CD4-positive, alpha-beta T cell (primary cell): ENCODE data around the gene TANK. TPM values are rescaled to one million over a fixed set of nuclear protein-coding genes. Genes with fewer than 3 reads are reported as not detected.
"Not testable (repeated sequence)": the region's sequence is repeated elsewhere in the genome, so short reads cannot be mapped to it uniquely, and the experiment has no call there.

Source experiments
- ATAC-seq: fragments of 200-7000 bp; cut with Tn5 transposase; one replicate; pipeline ENCODE4 v1.10.0; 2022; ENCODE audit warnings: mild to moderate bottlenecking; ENCODE audit not compliant: poor library complexity
- CTCF ChIA-PET: fragments of 350-600 bp; sonication (Branson Sonifier 250); formaldehyde crosslinking; loops from one replicate; lab custom pipeline; 2021; ENCODE audit warnings: antibody characterized with exemption, inconsistent platforms; lab: Charles Lee
- POLR2A ChIA-PET: fragments of 350-600 bp; sonication (Branson Sonifier 250); formaldehyde crosslinking; loops from one replicate; lab custom pipeline; 2021; ENCODE audit warnings: antibody characterized with exemption, inconsistent platforms; lab: Charles Lee
- DNase-seq, 14 experiments: peaks; one replicate each; pipeline ENCODE4 v3.0.0-alpha.2; 2013 to 2020; ENCODE audit warnings: mixed read lengths in 2 of 14
- H3K27ac ChIP-seq, 2 donors: one replicate each; pipeline versions ENCODE4 v1.5.1 to v1.7.0; 2013; ENCODE audit warnings: low read length in 2 of 2, low read depth in 1 of 2, mild to moderate bottlenecking in 1 of 2
- H3K27me3 ChIP-seq, 2 experiments: 1 replicate in 1 of 2; 2 replicates in 1 of 2; pipeline versions ENCODE4 v1.6.1 to v1.7.0; 2013; ENCODE audit warnings: low read length in 2 of 2, control low read depth in 1 of 2, mild to moderate bottlenecking in 1 of 2, moderate library complexity in 1 of 2; ENCODE audit not compliant: insufficient read depth in 2 of 2, control insufficient read depth in 1 of 2
- H3K36me3 ChIP-seq: one replicate; pipeline ENCODE4 v1.6.1; 2013; ENCODE audit warnings: low read length, control low read depth; ENCODE audit not compliant: insufficient read depth
- H3K4me1 ChIP-seq: one replicate; pipeline ENCODE4 v1.6.1; 2013; ENCODE audit warnings: low read length, control low read depth; ENCODE audit not compliant: insufficient read depth
- H3K4me3 ChIP-seq: one replicate; pipeline ENCODE4 v1.5.1; 2013; ENCODE audit warnings: mild to moderate bottlenecking, low read length, moderate library complexity
- H3K9me3 ChIP-seq, 2 experiments: 1 replicate in 1 of 2; 2 replicates in 1 of 2; pipeline versions ENCODE4 v1.6.1 to v1.7.0; 2013; ENCODE audit warnings: low read length in 2 of 2, mild to moderate bottlenecking in 2 of 2, control low read depth in 1 of 2, moderate library complexity in 1 of 2; ENCODE audit not compliant: control insufficient read depth in 1 of 2, insufficient read depth in 1 of 2
- H3K27ac Mint-ChIP-seq: one replicate; pipeline ENCODE4 v1.8.0; 2020; ENCODE audit warnings: mixed read lengths
- H3K27me3 Mint-ChIP-seq: one replicate; pipeline ENCODE4 v1.8.0; 2021; ENCODE audit warnings: mixed read lengths
- H3K36me3 Mint-ChIP-seq: one replicate; pipeline ENCODE4 v1.8.0; 2021; ENCODE audit warnings: low read depth, mixed read lengths
- H3K4me1 Mint-ChIP-seq: one replicate; pipeline ENCODE4 v1.8.0; 2021; ENCODE audit warnings: low read depth, mixed read lengths
- H3K4me3 Mint-ChIP-seq: one replicate; pipeline ENCODE4 v1.8.0; 2020; ENCODE audit warnings: mild to moderate bottlenecking, mixed read lengths
- H3K9me3 Mint-ChIP-seq: one replicate; pipeline ENCODE4 v1.8.0; 2020; ENCODE audit warnings: mixed read lengths
- intact Hi-C, 2 experiments: fragments of 100-400 bp; cut with DNase I in 1 of 2; cut with micrococcal nuclease in 1 of 2; formaldehyde crosslinking; loops; one replicate each; pipeline versions ENCODE4 v1.15.1 to v1.9.0; 2023 to 2025; cut with DNase I, micrococcal nuclease
- total RNA-seq, 174 experiments: library from RNA in 2 of 174; stranded (reverse) in 2 of 174; gene quantifications; one replicate each; pipeline ENCODE4 v1.2.3 and lab custom pipeline; 2021 to 2026
- TF ChIP-seq, protein P1 (sequence below): fragments of 200-600 bp; IDR thresholded peaks from one replicate; pipeline ENCODE4 v1.8.0; 2022; ENCODE audit warnings: antibody characterized with exemption, mild to moderate bottlenecking

Gene TANK
- total RNA-seq, 2 experiments from 2014 or later, result 66.3 to 71.7 TPM

- DNase-seq (no peak), ATAC-seq (no peak)
- Mint-ChIP-seq H3K36me3 (no peaks in the 10 kb centered on the region), H3K4me3 (no peak overlapping the region), H3K27me3 (peaks cover 8% of the 10 kb centered on the region), H3K27ac (no peak overlapping the region), H3K9me3 (no peaks in the 10 kb centered on the region), H3K4me1 (no peaks in the 10 kb centered on the region)
- Histone ChIP-seq H3K4me3 (no peak overlapping the region), H3K27ac (no peak overlapping the region), H3K27me3 (no peaks in the 10 kb centered on the region), H3K9me3 (no peaks in the 10 kb centered on the region), H3K4me1 (no peaks in the 10 kb centered on the region), H3K36me3 (no peaks in the 10 kb centered on the region)
- intact Hi-C loops, result no loop called here
- TF ChIP-seq, protein P1, sequence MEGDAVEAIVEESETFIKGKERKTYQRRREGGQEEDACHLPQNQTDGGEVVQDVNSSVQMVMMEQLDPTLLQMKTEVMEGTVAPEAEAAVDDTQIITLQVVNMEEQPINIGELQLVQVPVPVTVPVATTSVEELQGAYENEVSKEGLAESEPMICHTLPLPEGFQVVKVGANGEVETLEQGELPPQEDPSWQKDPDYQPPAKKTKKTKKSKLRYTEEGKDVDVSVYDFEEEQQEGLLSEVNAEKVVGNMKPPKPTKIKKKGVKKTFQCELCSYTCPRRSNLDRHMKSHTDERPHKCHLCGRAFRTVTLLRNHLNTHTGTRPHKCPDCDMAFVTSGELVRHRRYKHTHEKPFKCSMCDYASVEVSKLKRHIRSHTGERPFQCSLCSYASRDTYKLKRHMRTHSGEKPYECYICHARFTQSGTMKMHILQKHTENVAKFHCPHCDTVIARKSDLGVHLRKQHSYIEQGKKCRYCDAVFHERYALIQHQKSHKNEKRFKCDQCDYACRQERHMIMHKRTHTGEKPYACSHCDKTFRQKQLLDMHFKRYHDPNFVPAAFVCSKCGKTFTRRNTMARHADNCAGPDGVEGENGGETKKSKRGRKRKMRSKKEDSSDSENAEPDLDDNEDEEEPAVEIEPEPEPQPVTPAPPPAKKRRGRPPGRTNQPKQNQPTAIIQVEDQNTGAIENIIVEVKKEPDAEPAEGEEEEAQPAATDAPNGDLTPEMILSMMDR, result no peak
- CTCF ChIA-PET, result no interaction called here
- POLR2A ChIA-PET, result no interaction called here
These were observed 108.9 kb downstream of the TANK start for GRCh38 chr2:161269111-161269510.

DNA sequence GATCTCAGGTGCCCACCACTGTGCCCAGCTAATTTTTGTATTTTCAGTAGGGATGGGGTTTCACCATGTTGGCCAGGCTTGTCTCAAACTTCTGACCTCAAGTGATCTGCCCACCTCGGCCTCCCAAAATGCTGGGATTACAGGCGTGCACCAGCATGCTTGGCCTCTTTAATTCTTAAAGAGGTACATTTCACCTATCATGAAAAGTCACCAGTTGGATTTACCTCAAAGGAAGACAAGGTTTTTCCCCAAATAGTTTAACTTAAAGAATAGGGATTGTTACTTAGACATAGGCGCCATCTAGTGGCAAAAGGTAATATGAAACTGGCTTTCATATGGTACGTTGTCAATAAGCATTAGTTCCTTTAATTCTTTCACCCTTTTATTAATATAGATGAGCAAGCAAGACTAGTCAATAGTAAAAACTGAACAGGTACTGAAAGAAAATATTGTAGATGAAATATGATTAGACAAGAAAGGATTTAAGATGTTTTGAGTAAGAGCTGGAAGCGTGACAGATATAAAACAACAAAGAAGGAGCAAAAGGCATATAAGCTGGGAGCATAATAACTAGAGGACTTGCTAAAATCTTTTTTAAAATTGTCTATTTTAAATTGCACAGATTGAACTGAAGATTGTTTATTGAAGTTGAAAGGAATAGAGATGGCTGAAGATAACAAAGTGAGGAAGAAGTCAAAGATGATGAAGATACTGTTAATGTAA lies 113.0 kb downstream of the TANK start:
- Histone ChIP-seq H3K27me3 (no peaks in the 10 kb centered on the region), H3K27ac (no peak overlapping the region), H3K36me3 (no peaks in the 10 kb centered on the region), H3K4me3 (no peak overlapping the region), H3K4me1 (no peaks in the 10 kb centered on the region), H3K9me3 (no peaks in the 10 kb centered on the region)
- POLR2A ChIA-PET, result interaction anchor here (1.0 kb wide), 2 partner anchors 35 to 55 kb away, joined by 3 read pairs; partner anchors contain the start of gene PSMD14
- peak in 4 of 14 experiments; percentile 50 to 81 (median 72) for DNase-seq
- peak; percentile 64 for ATAC-seq
- Mint-ChIP-seq H3K27me3 (peaks cover 9% of the 10 kb centered on the region), H3K36me3 (no peaks in the 10 kb centered on the region), H3K9me3 (no peaks in the 10 kb centered on the region), H3K4me3 (no peak overlapping the region), H3K4me1 (no peaks in the 10 kb centered on the region), H3K27ac (no peak overlapping the region)
- CTCF ChIA-PET, result interaction anchor here (1.3 to 2.5 kb wide), 3 partner anchors 13 to 50 kb away, joined by 3 to 15 read pairs (median 3); no protein-coding TSS in a partner anchor
- TF ChIP-seq, protein P1, result peak; percentile 92
- intact Hi-C loops, result loop anchor here (1.0 kb wide), 1 partner anchor 50 kb away; no protein-coding TSS in a partner anchor

GRCh38 chr2:161278564-161279229 lies 118.5 kb downstream of the TANK start:
- H3K27ac ChIP-seq, H3K4me1 ChIP-seq, intact Hi-C loops, H3K4me3 ChIP-seq, H3K4me1 Mint-ChIP-seq, H3K9me3 Mint-ChIP-seq, H3K36me3 ChIP-seq, H3K4me3 Mint-ChIP-seq, ATAC-seq, H3K27me3 Mint-ChIP-seq, H3K27ac Mint-ChIP-seq, H3K27me3 ChIP-seq, H3K36me3 Mint-ChIP-seq, POLR2A ChIA-PET: not testable (repeated sequence)
- peaks cover 3 to 16% of the 10 kb centered on the region in 2 experiments for H3K9me3 ChIP-seq
- peak in 5 of 14 experiments; percentile 1 to 42 (median 26) for DNase-seq
- CTCF ChIA-PET, result interaction anchor here (1.7 kb wide), 1 partner anchor 11 kb away, joined by 3 read pairs; no protein-coding TSS in a partner anchor

DNA sequence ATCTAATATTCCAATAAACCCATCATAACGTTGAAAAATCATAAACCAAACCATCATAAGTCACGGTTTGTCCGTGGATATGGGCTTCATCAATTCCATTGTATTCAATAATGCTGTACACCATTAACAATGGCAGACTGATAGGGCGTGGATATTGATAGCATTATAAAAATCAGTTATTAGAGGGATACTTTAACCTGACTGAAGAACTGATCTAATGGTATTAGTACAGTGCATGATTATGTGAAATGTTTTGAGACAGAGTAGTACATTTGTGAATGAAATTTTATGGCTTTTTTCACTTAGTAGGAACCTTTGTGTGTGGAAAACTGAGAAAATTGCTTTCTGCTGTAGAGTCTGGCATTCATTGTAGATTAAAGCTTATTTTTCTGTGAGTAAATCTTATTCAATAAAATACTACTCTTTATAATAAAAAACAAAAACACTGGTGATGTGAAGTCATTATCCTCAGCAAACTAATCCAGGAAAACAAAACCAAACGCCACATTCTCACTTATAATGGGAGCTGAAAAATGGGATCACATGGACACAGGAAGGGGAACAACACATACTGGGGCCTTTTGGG lies 119.1 kb downstream of the TANK start:
- ATAC-seq, H3K36me3 ChIP-seq, H3K4me3 Mint-ChIP-seq, POLR2A ChIA-PET, H3K4me1 Mint-ChIP-seq, CTCF ChIA-PET, H3K4me1 ChIP-seq, DNase-seq, H3K27me3 ChIP-seq, intact Hi-C loops, H3K27ac ChIP-seq, H3K9me3 Mint-ChIP-seq, H3K36me3 Mint-ChIP-seq, H3K4me3 ChIP-seq, H3K27ac Mint-ChIP-seq: not testable (repeated sequence)
- peaks cover 11% of the 10 kb centered on the region for H3K27me3 Mint-ChIP-seq
- H3K9me3 ChIP-seq, result peaks cover 3 to 16% of the 10 kb centered on the region in 2 experiments

- intact Hi-C loops, H3K27ac Mint-ChIP-seq, CTCF ChIA-PET, H3K9me3 Mint-ChIP-seq, POLR2A ChIA-PET, H3K4me1 ChIP-seq, H3K4me3 ChIP-seq, H3K4me3 Mint-ChIP-seq, H3K4me1 Mint-ChIP-seq, H3K27ac ChIP-seq, ATAC-seq, H3K27me3 ChIP-seq, H3K36me3 Mint-ChIP-seq, H3K36me3 ChIP-seq: not testable (repeated sequence)
- H3K9me3 ChIP-seq, result peaks cover 3 to 16% of the 10 kb centered on the region in 2 experiments
- peak in 11 of 14 experiments; percentile 6 to 72 (median 30) for DNase-seq
- H3K27me3 Mint-ChIP-seq, result peaks cover 19% of the 10 kb centered on the region
These were observed 120.7 kb downstream of the TANK start for GRCh38 chr2:161280906-161281323.
